Subcutaneous abdominal adipose tissue (tissue), 5 donors: ENCODE results near the gene HSPB1.
"Not testable (repeated sequence)": the region's sequence is repeated elsewhere in the genome, so short reads cannot be mapped to it uniquely, and the experiment has no call there.

Experiments
- H3K27ac ChIP-seq: one replicate; pipeline ENCODE4 v1.7.0; 2013; ENCODE audit warnings: low read depth, mild to moderate bottlenecking, inconsistent platforms, low read length, moderate library complexity
- H3K27me3 ChIP-seq, 5 donors: one replicate each; pipeline ENCODE4 v1.7.0; 2013; ENCODE audit warnings: low read length in 5 of 5, inconsistent platforms in 1 of 5; ENCODE audit not compliant: control insufficient read depth in 5 of 5, insufficient read depth in 4 of 5
- H3K36me3 ChIP-seq, 5 donors: one replicate each; pipeline ENCODE4 v1.7.0; 2013; ENCODE audit warnings: low read length in 5 of 5; ENCODE audit not compliant: control insufficient read depth in 5 of 5, insufficient read depth in 5 of 5
- H3K4me1 ChIP-seq, 5 donors: one replicate each; pipeline ENCODE4 v1.7.0; 2013; ENCODE audit warnings: low read length in 5 of 5, mild to moderate bottlenecking in 3 of 5, moderate library complexity in 1 of 5; ENCODE audit not compliant: control insufficient read depth in 5 of 5, insufficient read depth in 5 of 5
- H3K4me3 ChIP-seq, 5 donors: one replicate each; pipeline ENCODE4 v1.7.0; 2013; ENCODE audit warnings: low read length in 5 of 5, low read depth in 1 of 5
- H3K9ac ChIP-seq, 5 donors: one replicate each; pipeline ENCODE4 v1.7.0; 2013; ENCODE audit warnings: low read length in 5 of 5, mild to moderate bottlenecking in 4 of 5, moderate library complexity in 3 of 5
- H3K9me3 ChIP-seq, 5 donors: one replicate each; pipeline ENCODE4 v1.7.0; 2013; ENCODE audit warnings: low read length in 5 of 5; ENCODE audit not compliant: control insufficient read depth in 5 of 5
- donor health status: healthy.
- donor health status: healthy.
- donor health status: healthy.
- donor health status: healthy.
- donor health status: healthy.

Gene HSPB1

GRCh38 chr7:76308874-76309273 is 6.4 kb downstream of the HSPB1 start:
- not testable (repeated sequence) for H3K4me3 ChIP-seq, H3K9ac ChIP-seq, H3K9me3 ChIP-seq, H3K27me3 ChIP-seq, H3K27ac ChIP-seq, H3K36me3 ChIP-seq
- H3K4me1 ChIP-seq, result peaks cover 3 to 47% (median 38%) of the 10 kb centered on the region in 5 donors

- H3K27me3 ChIP-seq, H3K27ac ChIP-seq, H3K9ac ChIP-seq, H3K4me3 ChIP-seq, H3K9me3 ChIP-seq, H3K36me3 ChIP-seq: not testable (repeated sequence)
- H3K4me1 ChIP-seq, result peaks cover 3 to 44% (median 35%) of the 10 kb centered on the region in 5 donors
Observed at GRCh38 chr7:76309341-76310101, 7.0 kb downstream of the HSPB1 start.

GRCh38 chr7:76310102-76310957 is 7.9 kb downstream of the HSPB1 start:
- Histone ChIP-seq H3K9ac (no peak overlapping the region), H3K36me3 (no peaks in the 10 kb centered on the region), H3K4me3 (no peak overlapping the region), H3K4me1 (peaks cover 0 to 37% (median 29%) of the 10 kb centered on the region in 5 donors), H3K27ac (no peak overlapping the region), H3K9me3 (no peaks in the 10 kb centered on the region), H3K27me3 (no peaks in the 10 kb centered on the region)

GRCh38 chr7:76311838-76312237 is 9.4 kb downstream of the HSPB1 start:
- H3K27ac ChIP-seq, H3K9me3 ChIP-seq, H3K4me3 ChIP-seq, H3K27me3 ChIP-seq, H3K36me3 ChIP-seq, H3K9ac ChIP-seq: not testable (repeated sequence)
- peaks cover 0 to 31% (median 20%) of the 10 kb centered on the region in 5 donors for H3K4me1 ChIP-seq

- Histone ChIP-seq H3K4me1 (peaks cover 2 to 41% (median 33%) of the 10 kb centered on the region in 5 donors), H3K9me3 (no peaks in the 10 kb centered on the region), H3K36me3 (no peaks in the 10 kb centered on the region), H3K27ac (peak overlapping the region; percentile 50), H3K4me3 (no peak overlapping the region), H3K27me3 (no peaks in the 10 kb centered on the region), H3K9ac (no peak overlapping the region)
Observed at GRCh38 chr7:76314042-76314721, 11.7 kb downstream of the HSPB1 start.

GRCh38 chr7:76314740-76315139 is 12.3 kb downstream of the HSPB1 start:
- H3K9me3 ChIP-seq, H3K27me3 ChIP-seq, H3K36me3 ChIP-seq, H3K9ac ChIP-seq, H3K4me3 ChIP-seq: not testable (repeated sequence)
- peaks cover 2 to 44% (median 39%) of the 10 kb centered on the region in 5 donors for H3K4me1 ChIP-seq
- H3K27ac ChIP-seq, result peak overlapping the region; percentile 50

- H3K4me1 ChIP-seq, result peaks cover 2 to 45% (median 41%) of the 10 kb centered on the region in 5 donors
- H3K9ac ChIP-seq, result no peak overlapping the region
- H3K27ac ChIP-seq, result peak overlapping the region; percentile 14
- no peak overlapping the region for H3K4me3 ChIP-seq
- peaks cover 0 to 3% (median 0%) of the 10 kb centered on the region in 5 donors for H3K36me3 ChIP-seq
- no peaks in the 10 kb centered on the region for H3K9me3 ChIP-seq
- no peaks in the 10 kb centered on the region for H3K27me3 ChIP-seq
Observed at GRCh38 chr7:76315364-76315763, 12.9 kb downstream of the HSPB1 start.

GRCh38 chr7:76316984-76317781 is 14.7 kb downstream of the HSPB1 start:
- peak overlapping the region in 4 of 5 donors; percentile 63 to 85 (median 79) for H3K9ac ChIP-seq
- H3K27ac ChIP-seq, result peak overlapping the region; percentile 91
- H3K9me3 ChIP-seq, result no peaks in the 10 kb centered on the region
- H3K4me1 ChIP-seq, result peaks cover 2 to 42% (median 39%) of the 10 kb centered on the region in 5 donors
- H3K36me3 ChIP-seq, result peaks cover 0 to 9% (median 6%) of the 10 kb centered on the region in 5 donors
- H3K27me3 ChIP-seq, result no peaks in the 10 kb centered on the region
- peak overlapping the region; percentile 57 to 83 (median 76) for H3K4me3 ChIP-seq

GRCh38 chr7:76317782-76318487 is 15.5 kb downstream of the HSPB1 start:
- Histone ChIP-seq H3K4me1 (peaks cover 2 to 49% (median 42%) of the 10 kb centered on the region in 5 donors), H3K36me3 (peaks cover 0 to 11% (median 6%) of the 10 kb centered on the region in 5 donors), H3K9ac (peak overlapping the region; percentile 63 to 85 (median 80)), H3K9me3 (no peaks in the 10 kb centered on the region), H3K27ac (peak overlapping the region; percentile 91), H3K4me3 (peak overlapping the region; percentile 70 to 83 (median 76)), H3K27me3 (no peaks in the 10 kb centered on the region)
